Thyroid gland (tissue), 4 donors: Measurements from ENCODE around the gene ZNF665.

ENCODE experiments used
- POLR2A ChIP-seq, 2 donors: fragments of 450-650 bp; IDR thresholded peaks; one replicate each; pipeline ENCODE4 v1.6.1; 2017; ENCODE audit warnings: antibody characterized with exemption in 2 of 2, mild to moderate bottlenecking in 2 of 2, moderate library complexity in 1 of 2
- TF ChIP-seq, protein P1 (sequence below), 6 experiments: fragments of 200-600 bp in 3 of 6; fragments of 450-650 bp in 3 of 6; sonication (generic) in 3 of 6; IDR thresholded peaks; one replicate each; pipeline ENCODE4 v1.5.1; 2016 to 2019; ENCODE audit warnings: antibody characterized with exemption in 6 of 6, mild to moderate bottlenecking in 2 of 6, inconsistent platforms in 1 of 6, moderate library complexity in 1 of 6

- TF ChIP-seq, protein P1, sequence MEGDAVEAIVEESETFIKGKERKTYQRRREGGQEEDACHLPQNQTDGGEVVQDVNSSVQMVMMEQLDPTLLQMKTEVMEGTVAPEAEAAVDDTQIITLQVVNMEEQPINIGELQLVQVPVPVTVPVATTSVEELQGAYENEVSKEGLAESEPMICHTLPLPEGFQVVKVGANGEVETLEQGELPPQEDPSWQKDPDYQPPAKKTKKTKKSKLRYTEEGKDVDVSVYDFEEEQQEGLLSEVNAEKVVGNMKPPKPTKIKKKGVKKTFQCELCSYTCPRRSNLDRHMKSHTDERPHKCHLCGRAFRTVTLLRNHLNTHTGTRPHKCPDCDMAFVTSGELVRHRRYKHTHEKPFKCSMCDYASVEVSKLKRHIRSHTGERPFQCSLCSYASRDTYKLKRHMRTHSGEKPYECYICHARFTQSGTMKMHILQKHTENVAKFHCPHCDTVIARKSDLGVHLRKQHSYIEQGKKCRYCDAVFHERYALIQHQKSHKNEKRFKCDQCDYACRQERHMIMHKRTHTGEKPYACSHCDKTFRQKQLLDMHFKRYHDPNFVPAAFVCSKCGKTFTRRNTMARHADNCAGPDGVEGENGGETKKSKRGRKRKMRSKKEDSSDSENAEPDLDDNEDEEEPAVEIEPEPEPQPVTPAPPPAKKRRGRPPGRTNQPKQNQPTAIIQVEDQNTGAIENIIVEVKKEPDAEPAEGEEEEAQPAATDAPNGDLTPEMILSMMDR (IDR thresholded peaks at IDR 0.05), result no peak
- peak in 1 of 2 donors; percentile 69 for TF ChIP-seq POLR2A (IDR thresholded peaks at IDR 0.05)
Observed at GRCh38 chr19:53132141-53132991, 60.8 kb downstream of the ZNF665 start, which contains the start of gene ZNF415.
